GM21526 (cell line): Measurements from ENCODE around the gene AKAP10.
A peak's percentile ranks its signal among the peaks of the same experiment; 100 is the strongest.
"Not testable (repeated sequence)": the region's sequence is repeated elsewhere in the genome, so short reads cannot be mapped to it uniquely, and the experiment has no call there.

Source experiments
- ATAC-seq: cut with Tn5 transposase; IDR thresholded peaks from one replicate; pipeline ENCODE4 v1.9.1; 2021; ENCODE audit warnings: moderate library complexity; ENCODE audit not compliant: unreplicated experiment, low FRiP score

Gene AKAP10

DNA sequence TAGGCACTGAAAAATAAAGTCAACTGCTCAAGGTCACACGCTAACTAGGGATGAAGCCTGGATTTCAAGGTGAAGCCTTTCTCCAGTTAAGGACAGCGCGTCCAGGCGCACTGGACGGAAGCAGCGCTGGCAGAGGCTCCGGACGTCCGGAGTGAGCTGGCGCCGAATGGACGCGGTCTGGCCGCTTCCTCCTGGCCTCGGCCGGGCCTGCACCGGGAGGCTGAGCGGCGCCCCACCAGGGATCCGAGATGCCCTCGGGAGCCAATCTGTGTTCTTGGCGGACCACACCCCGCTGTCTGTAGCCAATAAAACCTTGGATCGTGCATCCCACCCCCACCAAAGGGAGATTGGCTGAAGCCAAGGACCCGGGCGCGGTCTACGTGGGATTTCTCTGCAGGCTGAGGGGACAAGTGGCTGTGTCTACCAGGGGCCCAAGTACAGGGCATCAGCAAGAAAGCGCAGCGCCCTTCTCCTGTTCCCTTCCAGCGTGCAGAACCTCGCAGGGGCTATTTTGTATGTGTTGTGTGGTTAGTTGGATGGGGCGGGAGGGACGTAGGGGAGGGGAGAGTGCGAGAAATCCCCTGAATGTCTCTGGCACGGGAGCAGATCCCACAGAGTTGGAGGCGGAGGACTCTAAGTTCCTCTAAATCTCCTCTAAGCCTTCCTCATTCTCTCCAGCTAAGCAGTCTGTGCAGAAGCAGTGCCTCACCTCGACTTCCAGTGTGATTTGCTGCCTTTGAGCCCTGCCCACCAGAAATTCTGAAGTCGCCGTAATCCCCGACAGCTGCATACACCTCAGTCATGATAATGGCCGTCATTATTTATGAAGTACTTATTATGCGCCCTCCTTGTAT, 2.5 kb upstream of the AKAP10 start:
- no peak for ATAC-seq

DNA sequence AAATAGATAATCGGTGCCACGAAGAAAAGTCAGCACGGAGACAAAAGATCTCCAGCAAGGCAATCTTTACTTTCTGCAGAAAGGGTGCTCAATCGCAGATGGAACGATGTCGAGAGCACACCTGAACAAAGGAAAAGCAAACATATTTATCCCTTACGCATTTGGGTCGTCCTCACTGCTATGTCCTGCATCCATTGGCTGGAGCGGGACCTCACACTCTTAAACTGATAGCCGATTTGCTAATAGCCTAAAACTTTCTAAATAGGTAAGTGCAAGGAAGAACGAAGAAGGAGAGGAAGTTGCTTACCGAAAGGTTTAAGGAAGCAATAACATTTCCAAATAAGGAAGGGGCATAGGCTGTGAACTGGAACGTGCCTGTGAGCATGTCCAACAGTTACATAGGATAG, 1.2 kb upstream of the AKAP10 start:
- ATAC-seq = no peak

DNA sequence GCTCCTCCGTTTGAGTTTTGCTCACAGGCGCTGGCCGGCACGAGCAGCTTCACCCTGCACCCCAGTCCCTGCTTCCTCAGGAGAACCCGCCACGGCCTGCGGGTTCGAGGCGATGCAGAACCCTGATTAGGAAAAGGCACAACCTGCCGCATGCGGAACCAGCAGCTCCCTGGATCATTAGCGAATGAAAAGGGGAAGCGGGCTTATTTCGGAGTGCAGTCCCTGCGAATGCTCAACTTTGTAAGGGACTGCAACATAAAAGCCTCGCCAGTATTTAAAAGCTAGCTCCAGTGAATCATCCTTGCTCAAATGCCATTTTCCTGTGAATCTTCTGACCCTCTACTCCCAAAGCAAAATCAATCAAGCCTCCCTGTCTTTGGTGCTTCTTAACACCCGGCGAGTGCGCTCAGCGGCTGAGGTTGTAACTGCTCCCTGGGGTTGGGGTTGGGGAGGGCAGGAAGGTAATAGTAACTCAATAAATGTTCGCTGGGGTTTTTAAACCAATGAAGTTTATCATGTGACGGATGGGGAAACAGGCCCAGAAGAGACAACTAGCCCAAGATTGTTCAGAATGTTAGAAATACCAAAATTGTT, 678 bp upstream of the AKAP10 start:
- peak; percentile 32 for ATAC-seq

DNA sequence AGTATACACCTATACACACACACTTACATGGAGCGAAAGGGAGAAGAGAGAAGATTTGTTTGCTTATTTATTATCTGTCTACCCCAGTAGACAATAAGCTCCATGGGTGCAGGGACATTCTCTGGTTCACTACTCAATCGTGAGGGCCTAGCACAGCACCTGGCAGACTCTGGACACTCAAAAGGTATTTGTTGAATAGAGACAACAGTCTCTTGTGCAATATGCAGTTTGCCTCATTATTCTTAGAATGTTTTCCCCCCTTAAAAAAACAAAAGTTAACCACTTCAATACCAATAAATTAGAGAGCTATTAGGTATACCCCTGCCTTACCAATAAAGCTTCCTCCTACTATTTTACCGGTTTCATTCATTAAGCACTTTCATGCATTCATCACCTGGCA, 2.0 kb downstream of the AKAP10 start:
- ATAC-seq = no peak

DNA sequence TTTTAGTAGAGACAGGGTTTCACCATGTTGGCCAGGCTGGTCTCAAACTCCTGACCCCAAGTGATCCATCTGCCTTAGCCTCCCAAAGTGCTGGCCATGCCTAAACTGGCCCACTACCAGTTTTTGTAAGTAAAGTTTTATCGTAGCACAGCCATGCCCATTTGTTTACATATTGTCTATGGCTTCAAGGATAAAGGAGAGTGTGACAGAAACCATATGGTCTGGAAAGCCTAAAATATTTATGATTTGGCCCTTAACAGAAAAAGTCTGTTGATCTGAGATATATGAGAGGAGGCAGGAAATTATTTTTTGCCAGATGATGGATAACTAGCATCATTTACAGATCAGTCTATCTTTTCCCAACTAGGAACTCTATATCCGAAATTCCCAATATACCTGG, 4.5 kb downstream of the AKAP10 start:
- ATAC-seq = no peak

DNA sequence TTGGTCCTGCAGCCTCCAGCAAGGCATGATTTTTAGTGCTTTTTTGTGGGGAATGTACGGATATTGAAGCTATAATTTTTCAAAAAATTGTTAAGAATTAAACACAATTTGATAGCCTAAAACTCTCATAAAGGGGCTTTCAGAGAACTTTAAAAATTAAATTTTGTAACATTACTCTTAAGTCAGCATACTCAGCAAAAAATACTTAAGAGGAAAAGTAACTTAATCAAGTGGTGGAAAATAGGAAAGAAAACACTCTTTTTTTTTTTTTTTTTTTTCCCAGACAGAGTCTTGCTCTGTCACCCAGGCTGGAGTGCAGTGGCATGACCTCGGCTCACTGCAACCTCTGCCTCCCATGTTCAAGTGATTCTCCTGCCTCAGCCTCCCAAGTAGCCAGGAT, 14.7 kb downstream of the AKAP10 start:
- not testable (repeated sequence) for ATAC-seq

DNA sequence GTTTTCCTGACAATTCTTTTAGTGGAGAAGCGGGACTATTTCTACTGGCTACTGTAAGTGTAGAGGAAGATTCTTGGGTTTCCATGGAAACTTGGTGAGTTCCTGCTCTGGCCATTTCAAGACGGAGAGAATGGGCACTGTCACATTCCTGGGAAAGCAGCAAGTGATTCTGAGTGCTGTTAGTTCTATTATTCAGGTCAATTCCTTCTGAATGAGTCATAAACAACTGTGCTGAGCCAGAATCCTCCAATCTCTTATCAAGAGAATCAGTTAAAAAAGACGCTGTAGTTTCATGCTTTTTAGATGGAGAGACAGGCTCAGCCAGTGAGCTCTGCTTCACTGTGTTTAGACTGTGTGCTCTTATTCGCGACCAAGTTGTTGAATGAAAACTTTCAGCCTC, 19.6 kb downstream of the AKAP10 start:
- ATAC-seq = no peak

DNA sequence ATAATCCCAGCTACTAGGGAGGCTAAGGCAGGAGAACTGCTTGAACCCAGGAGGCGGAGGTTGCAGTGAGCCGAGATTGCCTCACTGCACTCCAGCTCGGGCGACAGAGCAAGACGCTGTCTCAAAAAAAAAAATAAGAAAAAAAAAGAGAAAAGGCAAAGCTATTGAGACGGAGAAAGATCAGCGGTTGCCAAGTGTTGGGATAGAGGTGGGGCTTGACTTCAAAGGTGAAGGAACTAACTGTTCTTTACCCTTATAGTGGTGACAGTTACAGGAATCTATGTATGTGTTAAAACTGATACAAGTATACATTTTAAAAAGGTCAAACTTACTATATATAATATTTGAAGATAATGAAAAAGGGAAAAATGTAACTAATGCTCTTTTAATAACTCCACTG, 22.5 kb downstream of the AKAP10 start:
- no peak for ATAC-seq

DNA sequence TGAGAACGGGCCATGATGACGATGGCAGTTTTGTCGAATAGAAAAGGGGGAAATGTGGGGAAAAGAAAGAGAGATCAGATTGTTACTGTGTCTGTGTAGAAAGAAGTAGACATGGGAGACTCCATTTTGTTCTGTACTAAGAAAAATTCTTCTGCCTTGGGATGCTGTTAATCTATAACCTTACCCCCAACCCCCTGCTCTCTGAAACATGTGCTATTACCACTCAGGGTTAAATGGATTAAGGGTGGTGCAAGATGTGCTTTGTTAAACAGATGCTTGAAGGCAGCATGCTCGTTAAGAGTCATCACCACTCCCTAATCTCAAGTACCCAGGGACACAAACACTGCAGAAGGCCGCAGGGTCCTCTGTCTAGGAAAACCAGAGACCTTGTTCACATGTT, 26.2 kb downstream of the AKAP10 start:
- ATAC-seq = not testable (repeated sequence)

DNA sequence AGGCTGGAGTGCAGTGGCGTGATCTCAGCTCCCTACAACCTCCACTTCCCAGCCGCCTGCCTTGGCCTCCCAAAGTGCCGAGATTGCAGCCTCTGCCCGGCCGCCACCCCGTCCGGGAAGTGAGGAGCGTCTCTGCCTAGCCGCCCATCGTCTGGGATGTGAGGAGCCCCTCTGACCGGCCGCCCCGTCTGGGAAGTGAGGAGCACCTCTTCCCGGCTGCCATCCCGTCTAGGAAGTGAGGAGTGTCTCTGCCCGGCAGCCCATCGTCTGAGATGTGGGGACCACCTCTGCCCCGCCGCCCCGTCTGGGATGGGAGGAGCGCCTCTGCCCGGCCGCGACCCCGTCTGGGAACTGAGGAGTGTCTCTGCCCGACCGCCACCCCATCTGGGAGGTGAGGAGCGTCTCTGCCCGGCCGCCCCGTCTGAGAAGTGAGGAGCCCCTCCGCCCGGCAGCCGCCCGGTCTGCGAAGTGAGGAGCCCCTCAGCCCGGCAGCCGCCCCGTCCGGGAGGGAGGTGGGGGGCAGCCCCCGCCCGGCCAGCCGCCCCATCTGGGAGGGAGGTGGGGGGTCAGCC, 26.9 kb downstream of the AKAP10 start:
- not testable (repeated sequence) for ATAC-seq

DNA sequence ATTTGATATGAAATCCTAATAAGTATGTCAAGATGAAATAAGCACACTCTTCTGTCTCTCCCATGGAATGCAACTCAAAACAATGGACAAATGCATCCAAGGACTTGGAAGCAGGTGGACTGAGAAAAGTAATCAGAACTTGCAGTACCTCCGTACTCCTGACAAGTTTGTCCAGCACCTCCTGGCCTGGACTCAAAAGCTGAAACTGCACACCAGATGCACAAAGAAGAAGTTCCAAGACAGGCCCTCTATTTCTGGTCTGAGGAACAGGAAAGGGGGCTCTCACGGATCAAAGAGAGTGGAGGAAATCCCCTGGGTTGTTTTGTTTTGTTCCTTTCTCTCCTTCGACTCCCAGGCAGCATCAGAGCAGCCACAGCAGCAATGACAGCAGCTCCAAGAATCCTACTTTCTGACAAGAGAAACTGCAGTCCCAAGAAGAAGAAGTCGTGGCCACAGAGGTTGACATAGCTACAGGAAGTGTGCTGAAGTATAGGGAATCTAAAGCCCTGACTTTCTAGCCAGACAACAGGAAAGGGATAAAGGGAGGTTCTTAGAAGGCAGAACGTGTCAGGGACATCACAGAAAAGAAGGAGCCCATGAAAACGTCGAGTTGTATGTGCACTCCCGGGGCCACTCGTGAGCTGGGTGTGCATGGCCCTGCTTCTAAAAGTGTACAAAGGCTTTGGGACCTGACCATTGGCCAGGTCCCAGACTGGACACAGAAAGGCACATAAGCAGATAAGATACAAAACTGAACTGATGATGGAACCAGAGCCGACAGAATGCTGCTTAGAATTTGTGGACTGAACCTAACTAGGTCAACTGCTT, 29.3 kb downstream of the AKAP10 start:
- ATAC-seq = no peak

DNA sequence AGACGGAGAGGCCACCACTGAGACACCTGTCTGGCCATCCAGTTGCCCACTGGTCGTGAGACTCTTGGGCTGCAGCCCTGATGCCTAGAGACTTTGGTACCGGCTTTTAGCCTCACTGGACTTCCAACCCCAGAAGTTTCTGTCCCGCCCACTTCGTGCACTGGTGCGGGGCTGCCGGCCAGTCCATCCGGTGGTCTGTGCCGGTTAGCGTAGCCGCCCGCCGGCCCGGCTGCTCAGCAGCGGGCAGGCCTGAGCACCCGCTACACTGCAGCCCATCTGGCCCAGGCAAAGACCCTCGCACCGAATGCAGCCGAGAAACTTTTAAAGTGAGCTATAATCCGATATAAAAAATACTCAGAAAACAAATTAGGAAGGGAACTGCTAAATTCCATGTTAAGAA, 30.7 kb downstream of the AKAP10 start:
- ATAC-seq = no peak

DNA sequence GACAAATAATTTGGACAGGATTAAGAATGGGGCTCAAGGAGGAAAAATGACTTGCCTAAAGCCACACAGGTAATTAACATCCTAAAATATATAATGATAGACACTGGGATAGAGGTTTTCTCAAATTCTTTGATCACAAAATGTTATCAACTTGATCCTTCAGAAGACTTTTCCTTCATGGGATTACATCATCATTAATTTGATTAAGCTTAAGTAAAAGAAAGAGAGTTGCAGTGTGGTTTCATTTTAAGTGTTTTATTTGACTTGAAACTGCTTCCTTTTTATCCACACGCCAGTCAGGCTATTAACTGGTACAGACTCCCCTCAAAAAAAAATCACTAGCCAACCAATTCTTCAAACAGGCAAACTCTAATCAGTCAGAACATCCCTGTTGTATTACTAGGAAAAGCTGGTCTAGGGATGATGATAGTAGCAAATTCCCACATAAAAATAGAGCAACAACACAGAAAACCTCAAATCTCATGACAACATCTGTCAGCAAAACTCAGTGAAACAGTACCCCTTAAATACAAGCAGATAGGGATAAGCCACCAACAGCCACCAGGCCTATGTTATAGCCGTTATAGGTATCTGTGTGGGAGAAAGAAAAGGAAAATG, 32.5 kb downstream of the AKAP10 start:
- ATAC-seq = no peak

DNA sequence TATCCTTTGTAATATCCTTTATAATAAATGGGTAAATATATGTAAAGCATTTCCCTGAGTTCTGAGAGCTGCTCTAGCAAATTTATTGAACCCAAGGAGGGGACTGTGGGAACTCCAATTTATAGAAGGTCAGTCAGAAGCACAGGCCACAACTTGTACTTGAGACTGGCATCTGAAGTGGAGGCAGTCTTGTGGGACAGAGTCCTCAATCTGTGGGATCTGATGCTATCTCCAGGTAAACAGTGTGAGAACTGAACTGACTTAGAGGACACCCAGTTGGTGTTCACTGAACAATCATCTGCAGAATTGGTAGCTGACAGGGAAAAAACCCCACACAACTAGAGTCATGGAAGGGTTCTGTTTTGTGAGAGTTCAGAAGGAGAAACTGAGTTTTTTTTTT, 34.0 kb downstream of the AKAP10 start:
- no peak for ATAC-seq

DNA sequence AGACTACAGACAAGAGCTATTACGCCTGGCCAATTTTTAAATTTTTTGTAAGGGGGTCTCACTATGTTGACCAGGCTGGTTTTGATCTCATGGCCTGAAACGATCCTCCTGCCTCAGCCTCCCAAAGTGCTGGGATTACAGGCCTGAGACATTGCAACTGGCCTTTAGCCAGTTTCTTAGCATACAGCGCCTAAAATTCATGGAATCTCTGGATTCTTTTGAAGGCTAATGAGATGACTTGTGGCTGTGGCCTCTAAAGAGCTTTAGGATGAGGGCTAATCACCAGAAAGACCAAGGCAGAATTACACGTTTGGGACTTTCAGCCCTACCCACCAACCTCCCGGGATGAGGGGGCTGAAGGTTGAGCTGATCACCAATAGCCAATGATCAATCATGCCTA, 34.6 kb downstream of the AKAP10 start:
- no peak for ATAC-seq

DNA sequence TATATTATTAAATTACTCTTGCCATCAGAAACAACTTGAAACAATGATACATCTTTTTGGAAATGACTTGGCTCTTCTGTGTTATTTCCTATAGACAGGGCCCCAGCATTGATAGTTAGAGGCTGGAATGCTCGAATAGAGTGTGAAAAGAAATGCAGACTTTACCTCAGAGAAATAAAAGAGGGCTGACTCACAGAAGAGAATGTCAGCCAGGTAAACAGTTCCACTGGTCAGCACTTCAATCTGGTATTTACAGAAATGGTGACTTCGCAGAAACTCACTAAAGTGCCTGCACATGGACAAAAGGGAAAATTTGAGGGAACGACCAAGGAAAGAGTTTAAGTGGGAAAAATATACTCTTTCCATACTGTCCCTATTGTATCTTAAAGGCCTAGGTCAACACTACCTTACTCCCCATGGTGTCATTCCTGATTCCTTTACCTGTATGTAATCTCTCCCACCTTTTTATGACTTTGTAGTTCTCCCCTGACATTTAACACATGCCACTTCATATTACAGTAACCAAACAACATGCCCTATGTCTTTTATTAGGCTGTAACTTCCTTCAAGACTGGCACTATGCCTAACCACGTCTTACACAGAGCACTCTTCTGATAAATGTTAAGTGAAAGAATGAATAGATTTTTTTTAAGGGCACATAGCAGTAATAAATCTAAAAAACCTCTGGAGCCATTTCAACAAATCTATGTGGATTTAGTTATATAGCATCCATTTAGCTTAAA, 36.7 kb downstream of the AKAP10 start:
- no peak for ATAC-seq

DNA sequence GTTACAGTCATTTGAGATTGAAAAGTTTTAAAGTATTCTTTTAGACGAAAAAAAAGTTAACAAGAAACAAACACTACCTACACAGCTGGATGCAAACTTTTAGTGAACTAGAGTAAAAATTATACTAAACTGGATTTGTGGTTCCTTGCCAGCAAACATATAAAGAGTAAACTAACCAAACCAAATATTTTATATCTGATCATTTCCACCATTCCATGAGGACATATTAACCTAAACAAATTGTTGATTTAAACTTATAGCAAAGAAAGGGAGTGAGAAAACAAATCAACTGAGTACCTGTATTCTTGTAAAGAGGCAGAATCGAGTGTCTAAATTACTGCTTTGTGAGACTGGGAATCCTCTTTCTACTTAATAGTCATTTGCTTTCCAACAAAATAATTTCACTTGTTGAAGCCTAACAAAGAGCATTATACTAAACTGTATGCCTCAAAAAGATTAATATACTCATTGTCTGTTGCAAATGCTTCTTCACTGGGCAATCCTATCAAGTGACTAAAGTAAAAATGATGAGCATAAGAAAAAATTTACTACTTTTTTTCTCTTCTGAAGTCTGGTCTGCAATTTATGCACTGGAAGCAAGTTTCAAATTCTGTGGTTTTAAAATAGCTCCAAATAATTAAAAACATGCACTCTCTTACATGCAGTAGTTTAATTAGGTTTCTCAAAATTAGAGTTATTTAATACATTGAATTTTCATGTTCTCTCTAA, 37.5 kb downstream of the AKAP10 start:
- ATAC-seq = no peak

DNA sequence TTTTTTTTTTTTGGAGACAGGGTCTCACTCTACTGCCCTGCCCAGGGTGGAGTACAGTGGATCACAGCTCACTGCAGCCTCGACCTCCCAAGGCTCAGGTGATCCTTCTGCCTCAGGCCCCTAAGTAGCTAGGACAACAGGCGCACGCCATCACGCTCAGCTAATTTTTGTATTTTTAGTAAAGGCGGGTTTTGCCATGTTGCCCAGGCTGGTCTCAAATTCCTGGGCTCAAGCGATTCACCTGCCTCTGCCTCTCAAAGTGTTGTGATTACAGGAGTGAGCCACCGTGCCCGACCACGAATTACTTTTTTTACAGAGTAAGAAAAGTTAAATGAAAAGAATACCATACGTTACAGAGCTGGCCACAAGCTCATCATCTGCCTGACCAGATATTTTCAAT, 38.9 kb downstream of the AKAP10 start:
- ATAC-seq = no peak

DNA sequence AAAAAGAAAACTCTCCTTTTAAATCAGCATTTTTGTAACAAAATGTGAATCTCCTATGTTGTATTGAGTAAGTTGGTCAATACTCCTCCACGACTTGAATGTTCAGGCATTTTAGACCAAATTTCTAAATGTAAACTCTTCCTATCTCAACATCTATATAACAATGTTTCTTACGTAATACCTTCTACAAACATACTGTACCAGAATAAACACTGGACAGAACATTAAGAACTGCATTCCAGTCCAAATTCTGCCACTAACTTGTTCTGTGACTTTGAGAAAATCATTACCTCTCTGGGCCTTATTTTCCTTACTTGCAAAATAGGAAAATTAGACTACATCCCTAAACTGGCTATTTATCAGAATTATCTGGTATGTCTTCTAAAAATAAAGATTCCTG, 40.1 kb downstream of the AKAP10 start:
- ATAC-seq = no peak
